ENCODE results near the gene HBM.
"Not testable (repeated sequence)": the region's sequence is repeated elsewhere in the genome, so short reads cannot be mapped to it uniquely, and the experiment has no call there.

Gene HBM

DNA sequence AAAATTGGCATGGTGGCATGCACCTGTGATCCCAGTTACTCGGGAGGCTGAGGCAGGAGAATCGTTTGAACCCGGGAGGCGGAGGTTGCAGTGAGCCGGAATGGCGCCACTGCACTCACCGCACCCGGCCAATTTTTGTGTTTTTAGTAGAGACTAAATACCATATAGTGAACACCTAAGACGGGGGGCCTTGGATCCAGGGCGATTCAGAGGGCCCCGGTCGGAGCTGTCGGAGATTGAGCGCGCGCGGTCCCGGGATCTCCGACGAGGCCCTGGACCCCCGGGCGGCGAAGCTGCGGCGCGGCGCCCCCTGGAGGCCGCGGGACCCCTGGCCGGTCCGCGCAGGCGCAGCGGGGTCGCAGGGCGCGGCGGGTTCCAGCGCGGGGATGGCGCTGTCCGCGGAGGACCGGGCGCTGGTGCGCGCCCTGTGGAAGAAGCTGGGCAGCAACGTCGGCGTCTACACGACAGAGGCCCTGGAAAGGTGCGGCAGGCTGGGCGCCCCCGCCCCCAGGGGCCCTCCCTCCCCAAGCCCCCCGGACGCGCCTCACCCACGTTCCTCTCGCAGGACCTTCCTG, 14.4 kb downstream of the HBM start, which contains the start of gene HBQ1:
TSS of gene HBQ1 (plus strand) at position 359 of the 575 bp plus-strand sequence. CDS start at position 387, 28 bp downstream.
- no peak for FAIRE-seq

GRCh38 chr16:180681-181564, 15.1 kb downstream of the HBM start:
- FAIRE-seq, result no peak
- DNase-seq (ENCODE audit: extremely low spot score, insufficient read length, low read depth), result peak; percentile 84

More for the DNA sequence above, 14.4 kb downstream of the HBM start, which contains the start of gene HBQ1:
- no peak for DNase-seq (ENCODE audit: extremely low spot score, insufficient read length, low read depth)

GRCh38 chr16:181565-182021, 15.8 kb downstream of the HBM start:
- FAIRE-seq, result peak; percentile 76
- DNase-seq (ENCODE audit: extremely low spot score, insufficient read length, low read depth), result no peak

- DNase-seq (ENCODE audit: extremely low spot score, insufficient read length, low read depth) (no peak), FAIRE-seq (no peak)
Measured at GRCh38 chr16:183005-183404, 17.2 kb downstream of the HBM start.

DNA sequence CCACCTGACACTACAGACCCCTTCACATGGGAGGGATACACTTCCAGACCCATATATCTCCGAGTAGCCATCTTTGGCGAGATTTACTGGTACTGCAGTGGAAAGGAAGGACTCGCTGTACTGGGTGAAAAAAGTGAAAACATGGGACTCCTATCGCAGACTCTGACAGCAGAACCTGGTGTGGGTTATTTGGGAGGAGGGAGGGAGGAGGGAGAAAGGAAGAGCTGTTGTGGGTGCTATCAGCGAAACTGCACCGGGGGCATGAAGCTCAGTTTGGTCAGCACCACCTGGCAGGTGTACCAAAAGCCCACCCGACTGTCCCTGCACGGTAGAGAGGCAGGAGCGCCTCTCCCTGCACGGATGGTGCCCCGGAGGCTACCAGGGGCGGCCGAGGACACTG, 19.4 kb downstream of the HBM start:
- FAIRE-seq, result no peak

GRCh38 chr16:185691-186090, 19.9 kb downstream of the HBM start:
- no peak for FAIRE-seq
- no peak for DNase-seq (ENCODE audit: extremely low spot score, insufficient read length, low read depth)

More for the DNA sequence above, 19.4 kb downstream of the HBM start:
- no peak for DNase-seq (ENCODE audit: extremely low spot score, insufficient read length, low read depth)

GRCh38 chr16:187330-187729, 21.6 kb downstream of the HBM start:
- FAIRE-seq (no peak), DNase-seq (ENCODE audit: extremely low spot score, insufficient read length, low read depth) (no peak)

- FAIRE-seq (no peak), DNase-seq (ENCODE audit: extremely low spot score, insufficient read length, low read depth) (no peak)
Measured at GRCh38 chr16:188674-189073, 22.9 kb downstream of the HBM start.

GRCh38 chr16:189604-190186, 23.9 kb downstream of the HBM start:
- DNase-seq (ENCODE audit: extremely low spot score, insufficient read length, low read depth) (no peak), FAIRE-seq (no peak)

GRCh38 chr16:191831-192230, 26.1 kb downstream of the HBM start:
- FAIRE-seq (no peak), DNase-seq (ENCODE audit: extremely low spot score, insufficient read length, low read depth) (no peak)

GRCh38 chr16:192686-193085, 26.9 kb downstream of the HBM start:
- no peak for FAIRE-seq
- DNase-seq (ENCODE audit: extremely low spot score, insufficient read length, low read depth), result no peak

DNA sequence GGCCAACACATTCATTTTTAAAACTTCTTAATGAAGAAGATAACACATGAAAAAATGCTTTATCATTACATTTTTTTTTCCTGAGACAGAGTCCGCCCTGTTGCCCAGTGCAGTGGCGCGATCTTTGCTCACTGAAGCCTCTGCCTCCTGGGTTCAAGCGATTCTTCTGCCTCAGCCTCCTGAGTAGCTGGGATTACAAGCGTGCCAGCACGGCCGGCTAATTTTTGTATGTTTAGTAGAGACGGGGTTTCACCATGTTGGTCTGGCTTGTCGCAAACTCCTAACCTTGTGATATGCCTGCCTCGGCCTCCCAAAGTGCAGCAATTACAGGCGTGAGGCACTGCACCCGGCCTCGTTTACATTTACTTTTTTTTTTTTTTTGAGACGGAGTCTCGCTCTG, 27.7 kb downstream of the HBM start:
- FAIRE-seq (no peak), DNase-seq (ENCODE audit: extremely low spot score, insufficient read length, low read depth) (no peak)

GRCh38 chr16:194516-194915, 28.7 kb downstream of the HBM start:
- DNase-seq (ENCODE audit: extremely low spot score, insufficient read length, low read depth) (no peak), FAIRE-seq (no peak)

- DNase-seq (ENCODE audit: extremely low spot score, insufficient read length, low read depth), result no peak
Measured at GRCh38 chr16:200388-200787, 34.6 kb downstream of the HBM start.

DNA sequence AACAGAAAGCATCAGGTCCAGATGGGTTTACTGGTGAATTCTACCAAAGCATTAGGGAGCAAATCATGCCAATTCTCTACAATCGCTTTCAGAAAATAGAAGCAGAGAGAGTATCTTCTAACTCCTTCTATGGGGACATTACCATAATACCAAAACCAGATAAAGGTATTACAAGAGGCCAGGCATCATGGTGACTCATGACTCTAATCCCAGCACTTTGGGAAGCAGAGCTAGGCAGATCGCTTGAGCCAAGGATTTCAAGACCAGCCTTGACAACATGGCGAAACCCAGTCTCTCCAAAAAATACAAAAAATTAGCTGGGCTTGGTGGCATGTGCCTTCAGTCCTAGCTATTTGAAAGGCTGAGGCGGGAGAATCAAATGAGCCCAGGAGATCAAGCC, 37.5 kb downstream of the HBM start:
- FAIRE-seq, result no peak
- DNase-seq (ENCODE audit: extremely low spot score, insufficient read length, low read depth), result no peak

More at GRCh38 chr16:200388-200787, 34.6 kb downstream of the HBM start:
- FAIRE-seq, result no peak

GRCh38 chr16:204046-204445, 38.3 kb downstream of the HBM start:
- DNase-seq (ENCODE audit: extremely low spot score, insufficient read length, low read depth); FAIRE-seq: not testable (repeated sequence)

DNA sequence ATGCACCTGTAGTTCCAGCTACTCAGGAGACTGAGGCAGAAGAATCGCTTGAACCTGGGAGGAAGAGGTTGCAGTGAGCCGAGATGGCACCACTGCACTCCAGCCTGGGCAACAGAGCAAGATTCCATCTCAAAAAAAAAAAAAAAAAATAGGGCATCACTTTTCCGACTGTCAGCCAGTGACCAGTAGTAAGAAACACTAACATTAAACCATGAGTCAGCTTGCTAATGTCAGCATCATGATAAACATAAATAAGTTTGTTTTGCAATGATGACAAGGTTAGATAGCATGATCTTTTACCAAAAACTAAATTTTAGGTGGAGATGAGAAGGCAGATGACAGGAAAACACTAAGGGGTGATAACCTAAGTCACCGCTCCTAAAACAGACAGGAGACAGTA, 43.6 kb downstream of the HBM start:
- DNase-seq (ENCODE audit: extremely low spot score, insufficient read length, low read depth); FAIRE-seq: not testable (repeated sequence)

DNA sequence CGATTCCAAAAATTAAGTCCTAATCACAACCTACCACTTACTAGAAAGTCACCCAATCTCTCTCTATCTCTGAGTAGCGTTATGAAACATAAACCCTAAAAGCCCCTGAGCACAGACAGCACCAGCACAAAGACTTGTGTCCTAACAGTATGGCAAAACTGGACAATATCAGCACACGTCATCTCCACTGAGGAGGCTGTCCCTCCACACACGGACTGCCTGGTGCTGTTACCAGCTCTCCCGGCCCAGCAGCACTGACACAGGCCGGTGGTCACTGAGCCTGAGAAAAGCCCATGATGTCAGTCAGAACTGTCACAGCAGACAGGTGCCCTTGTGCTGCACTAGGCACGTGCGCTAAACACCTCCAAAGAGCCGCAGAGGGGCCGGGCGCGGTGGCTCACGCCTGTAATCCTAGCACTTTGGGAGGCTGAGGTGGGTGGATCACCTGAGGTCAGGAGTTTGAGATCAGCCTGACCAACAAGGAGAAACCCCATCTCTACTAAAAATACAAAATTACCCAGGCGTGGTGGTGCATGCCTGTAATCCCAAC, 45.9 kb downstream of the HBM start:
- not testable (repeated sequence) for DNase-seq (ENCODE audit: extremely low spot score, insufficient read length, low read depth); FAIRE-seq

DNA sequence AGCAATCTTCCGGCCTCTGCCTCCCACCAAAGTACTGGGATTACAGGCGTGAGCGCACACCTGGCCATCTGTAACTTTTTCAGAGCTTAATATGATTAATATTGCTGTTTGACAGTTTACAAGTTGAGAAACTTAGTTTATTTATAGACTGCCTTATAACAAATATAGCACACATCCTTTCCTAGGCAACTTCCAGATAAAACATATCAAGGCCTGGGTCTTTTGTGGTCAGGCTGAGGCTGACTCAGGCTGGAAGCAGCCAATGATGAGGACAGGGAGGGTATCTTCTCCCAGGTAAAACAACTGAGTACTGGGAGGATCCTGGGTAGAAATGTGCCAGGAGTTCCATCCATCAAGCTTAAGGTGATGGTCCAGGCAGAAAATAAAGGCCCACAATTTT, 47.2 kb downstream of the HBM start:
- FAIRE-seq (no peak), DNase-seq (ENCODE audit: extremely low spot score, insufficient read length, low read depth) (no peak)
